Measurements from ENCODE around the gene TLDC2. TPM values are rescaled to one million over a fixed set of nuclear protein-coding genes. Genes with fewer than 3 reads are reported as not detected.

Gene TLDC2
- total RNA-seq, 4 donors from 2014 or later = not detected

DNA sequence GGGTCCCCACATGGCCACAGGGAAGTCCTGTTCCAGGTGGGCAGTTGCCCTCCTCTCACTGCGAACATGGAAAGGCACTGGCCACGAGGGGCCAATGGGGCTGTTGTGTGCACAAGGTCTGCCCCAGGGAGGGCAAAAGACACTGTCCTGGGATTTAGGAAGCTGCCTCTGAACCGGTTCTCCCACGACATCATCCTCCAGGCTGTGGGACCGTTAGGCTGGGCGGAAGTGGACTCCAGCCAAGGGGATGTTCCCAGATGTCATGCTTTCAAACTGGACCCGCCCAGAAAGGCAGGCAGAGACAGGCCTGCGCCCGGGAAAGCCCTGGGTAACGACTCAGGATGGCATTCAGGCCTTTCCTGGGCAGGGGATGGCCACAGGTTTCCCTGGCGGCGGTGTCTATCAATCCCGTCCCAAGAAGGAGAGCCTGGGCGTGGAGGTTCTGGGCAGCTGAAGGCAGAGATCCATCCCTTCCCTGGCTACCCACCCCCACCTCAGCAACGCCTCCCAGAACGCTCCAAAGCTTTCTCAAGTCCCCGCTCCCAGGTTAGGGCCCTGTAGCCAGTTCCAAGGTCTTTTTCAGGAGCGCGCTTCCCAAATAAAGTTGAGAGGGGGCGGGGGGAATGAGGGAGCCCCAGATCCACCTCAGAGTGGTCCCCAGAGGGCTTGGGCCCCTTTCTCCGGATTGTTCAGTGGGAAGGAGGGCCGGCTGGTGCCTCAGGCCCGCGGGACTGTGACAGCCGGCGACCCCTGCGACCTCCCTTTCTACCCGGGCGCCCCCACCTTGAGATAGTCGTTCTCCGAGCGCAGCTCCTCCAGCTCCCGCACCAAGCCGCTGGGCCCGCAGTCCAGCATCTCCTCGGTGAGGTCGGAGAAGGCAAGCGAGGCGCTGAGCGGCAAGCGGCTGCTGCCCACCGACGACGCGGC is 13.8 kb upstream of the TLDC2 start:
- Histone ChIP-seq H3K36me3 (peaks cover 4% of the 10 kb centered on the region), H3K4me1 (peaks cover 71% of the 10 kb centered on the region), H3K27ac (peak overlapping the region; percentile 92), H3K9me3 (no peaks in the 10 kb centered on the region), H3K27me3 (no peaks in the 10 kb centered on the region), H3K4me3 (peak overlapping the region; percentile 71)
- WGBS = no CpG with 5 or more reads among the region's 45 CpGs
- TF ChIP-seq EP300 (IDR thresholded peaks at IDR 0.05) = no peak
- peak; percentile 34 to 58 (median 54) for TF ChIP-seq POLR2AphosphoS5 (IDR thresholded peaks at IDR 0.05)
- TF ChIP-seq, protein P1, sequence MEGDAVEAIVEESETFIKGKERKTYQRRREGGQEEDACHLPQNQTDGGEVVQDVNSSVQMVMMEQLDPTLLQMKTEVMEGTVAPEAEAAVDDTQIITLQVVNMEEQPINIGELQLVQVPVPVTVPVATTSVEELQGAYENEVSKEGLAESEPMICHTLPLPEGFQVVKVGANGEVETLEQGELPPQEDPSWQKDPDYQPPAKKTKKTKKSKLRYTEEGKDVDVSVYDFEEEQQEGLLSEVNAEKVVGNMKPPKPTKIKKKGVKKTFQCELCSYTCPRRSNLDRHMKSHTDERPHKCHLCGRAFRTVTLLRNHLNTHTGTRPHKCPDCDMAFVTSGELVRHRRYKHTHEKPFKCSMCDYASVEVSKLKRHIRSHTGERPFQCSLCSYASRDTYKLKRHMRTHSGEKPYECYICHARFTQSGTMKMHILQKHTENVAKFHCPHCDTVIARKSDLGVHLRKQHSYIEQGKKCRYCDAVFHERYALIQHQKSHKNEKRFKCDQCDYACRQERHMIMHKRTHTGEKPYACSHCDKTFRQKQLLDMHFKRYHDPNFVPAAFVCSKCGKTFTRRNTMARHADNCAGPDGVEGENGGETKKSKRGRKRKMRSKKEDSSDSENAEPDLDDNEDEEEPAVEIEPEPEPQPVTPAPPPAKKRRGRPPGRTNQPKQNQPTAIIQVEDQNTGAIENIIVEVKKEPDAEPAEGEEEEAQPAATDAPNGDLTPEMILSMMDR (IDR thresholded peaks at IDR 0.05) = no peak
- peak in 1 of 2 donors; percentile 24 for TF ChIP-seq POLR2A (IDR thresholded peaks at IDR 0.05)
- peak; percentile 93 to 95 for DNase-seq (ENCODE audit: low spot score in 2 of 2)

- H3K27me3 ChIP-seq = no peaks in the 10 kb centered on the region
- no peak for TF ChIP-seq EP300 (IDR thresholded peaks at IDR 0.05)
- TF ChIP-seq, protein P1 (IDR thresholded peaks at IDR 0.05) = no peak
- no peak for TF ChIP-seq POLR2AphosphoS5 (IDR thresholded peaks at IDR 0.05)
- TF ChIP-seq POLR2A (IDR thresholded peaks at IDR 0.05) = peak in 1 of 2 donors; percentile 31
- H3K27ac ChIP-seq = peak overlapping the region; percentile 92
- no peaks in the 10 kb centered on the region for H3K36me3 ChIP-seq
- WGBS = no CpG with 5 or more reads among the region's 129 CpGs
- H3K4me3 ChIP-seq = peak overlapping the region; percentile 71
- DNase-seq (ENCODE audit: low spot score in 2 of 2) = no peak
- peaks cover 62% of the 10 kb centered on the region for H3K4me1 ChIP-seq
- no peaks in the 10 kb centered on the region for H3K9me3 ChIP-seq
These were observed 12.9 kb upstream of the TLDC2 start for GRCh38 chr20:36862857-36863668.

GRCh38 chr20:36865076-36865860 is 10.7 kb upstream of the TLDC2 start:
- no peak for TF ChIP-seq EP300 (IDR thresholded peaks at IDR 0.05)
- no peak for TF ChIP-seq POLR2AphosphoS5 (IDR thresholded peaks at IDR 0.05)
- TF ChIP-seq, protein P1 (IDR thresholded peaks at IDR 0.05) = no peak
- no peak for TF ChIP-seq POLR2A (IDR thresholded peaks at IDR 0.05)
- Histone ChIP-seq H3K4me1 (peaks cover 43% of the 10 kb centered on the region), H3K36me3 (no peaks in the 10 kb centered on the region), H3K27me3 (no peaks in the 10 kb centered on the region), H3K4me3 (no peak overlapping the region), H3K9me3 (no peaks in the 10 kb centered on the region), H3K27ac (no peak overlapping the region)
- DNase-seq (ENCODE audit: low spot score in 2 of 2) = peak in 1 of 2 donors; percentile 67
- 85% methylated on average over 7 of the region's 9 CpGs for WGBS

GRCh38 chr20:36865861-36866149 is 10.1 kb upstream of the TLDC2 start:
- Histone ChIP-seq H3K27ac (no peak overlapping the region), H3K4me1 (peaks cover 38% of the 10 kb centered on the region), H3K4me3 (no peak overlapping the region), H3K9me3 (no peaks in the 10 kb centered on the region), H3K36me3 (no peaks in the 10 kb centered on the region), H3K27me3 (no peaks in the 10 kb centered on the region)
- DNase-seq (ENCODE audit: low spot score in 2 of 2) = peak in 1 of 2 donors; percentile 56
- no peak for TF ChIP-seq EP300 (IDR thresholded peaks at IDR 0.05)
- TF ChIP-seq, protein P1 (IDR thresholded peaks at IDR 0.05) = no peak
- TF ChIP-seq POLR2A (IDR thresholded peaks at IDR 0.05) = no peak
- TF ChIP-seq POLR2AphosphoS5 (IDR thresholded peaks at IDR 0.05) = no peak
